Measurements from ENCODE around the gene PDE6B. TPM values are rescaled to one million over a fixed set of nuclear protein-coding genes. Genes with fewer than 3 reads are reported as not detected.
A peak's percentile ranks its signal among the peaks of the same experiment; 100 is the strongest.

Gene PDE6B
- total RNA-seq, 4 donors from 2014 or later, result 2.2 to 5.8 (median 4.4) TPM

DNA sequence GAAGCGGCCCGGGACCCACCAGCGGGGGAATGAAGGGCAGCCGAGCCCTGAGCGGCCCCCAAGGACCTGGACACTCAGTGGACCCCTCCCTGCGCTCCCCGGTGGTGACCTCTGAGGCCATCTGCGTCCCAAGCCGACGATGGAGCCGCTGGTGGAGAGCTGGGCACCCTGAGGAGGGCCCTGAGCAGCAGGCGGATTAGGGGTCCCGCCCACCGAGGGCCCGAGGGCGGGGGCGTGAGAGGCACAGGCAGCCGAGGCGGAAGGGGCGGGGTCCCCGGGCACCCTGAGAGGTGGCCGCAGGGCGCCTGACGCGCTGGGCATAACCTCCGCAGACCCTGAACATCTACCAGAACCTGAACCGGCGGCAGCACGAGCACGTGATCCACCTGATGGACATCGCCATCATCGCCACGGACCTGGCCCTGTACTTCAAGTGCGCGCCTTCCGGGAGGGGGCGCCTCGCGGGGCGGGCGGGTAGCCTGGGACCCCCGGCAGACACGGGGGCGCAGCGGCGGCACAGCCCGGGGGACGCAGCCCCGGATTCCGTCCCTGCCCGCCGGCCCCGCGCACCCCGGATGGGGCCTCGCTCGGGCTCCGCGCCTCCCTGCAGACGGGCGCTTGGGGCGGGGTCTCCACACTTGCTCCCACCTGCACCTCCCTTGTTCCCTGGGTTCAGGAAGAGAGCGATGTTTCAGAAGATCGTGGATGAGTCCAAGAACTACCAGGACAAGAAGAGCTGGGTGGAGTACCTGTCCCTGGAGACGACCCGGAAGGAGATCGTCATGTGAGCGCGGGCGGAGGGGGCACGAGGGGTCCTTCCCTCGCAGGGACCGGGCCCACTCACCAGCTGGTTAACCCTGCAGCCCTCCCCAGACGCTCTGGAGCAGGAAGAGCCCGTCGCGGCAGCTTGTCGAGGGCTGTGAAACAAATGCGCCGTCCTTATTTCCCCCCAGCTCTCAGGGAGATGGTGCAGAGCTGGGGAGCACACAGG lies 38.4 kb downstream of the PDE6B start:
- Histone ChIP-seq H3K4me3 (peak overlapping the region; percentile 57 to 80 (median 68)), H3K27ac (replicated peaks in 1 of 4) (peak overlapping the region in 2 of 4 donors; percentile 40 to 43), H3K36me3 (no peaks in the 10 kb centered on the region), H3K9me3 (no peaks in the 10 kb centered on the region), H3K4me1 (peaks cover 5 to 20% (median 18%) of the 10 kb centered on the region in 4 donors), H3K27me3 (peaks cover 0 to 33% (median 0%) of the 10 kb centered on the region in 4 donors)
- intact Hi-C loops (cut with DNase I), result no loop called here
- 4% methylated on average over 29 of the region's 80 CpGs for WGBS
- TF ChIP-seq POLR2AphosphoS5 (IDR thresholded peaks at IDR 0.05), result peak in 1 of 2 donors; percentile 19
- no peak for TF ChIP-seq CTCF (IDR thresholded peaks at IDR 0.05)
- no peak for DNase-seq (ENCODE audit: extremely low spot score)

DNA sequence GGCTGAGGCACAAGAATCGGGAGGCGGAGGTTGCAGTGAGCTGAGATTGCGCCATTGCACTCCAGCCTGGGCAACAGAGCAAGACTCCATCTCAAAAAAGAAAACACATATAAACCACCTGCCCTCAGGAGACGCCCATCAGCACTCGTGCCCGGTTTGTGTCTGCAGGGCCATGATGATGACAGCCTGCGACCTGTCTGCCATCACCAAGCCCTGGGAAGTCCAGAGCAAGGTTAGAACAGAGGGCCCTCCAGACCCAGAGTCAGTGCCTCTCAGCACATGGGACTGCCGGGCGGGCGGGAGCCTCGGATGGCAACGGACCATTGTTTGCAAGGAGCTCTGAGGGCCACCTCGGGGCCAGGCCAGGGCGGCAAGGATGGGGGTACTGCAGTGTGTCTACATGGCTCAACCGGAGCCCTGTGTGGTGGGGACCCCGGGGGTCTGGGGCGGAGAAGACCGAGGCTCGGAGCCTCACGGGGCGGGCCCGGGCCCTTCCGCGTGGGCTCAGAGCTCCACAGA lies 39.4 kb downstream of the PDE6B start:
- Histone ChIP-seq H3K4me1 (peaks cover 5 to 20% (median 18%) of the 10 kb centered on the region in 4 donors), H3K36me3 (no peaks in the 10 kb centered on the region), H3K27me3 (peaks cover 0 to 33% (median 0%) of the 10 kb centered on the region in 4 donors), H3K27ac (replicated peaks in 1 of 4) (no peak overlapping the region), H3K9me3 (no peaks in the 10 kb centered on the region), H3K4me3 (peak overlapping the region in 1 of 4 donors; percentile 57)
- WGBS, result 96% methylated on average over 22 of the region's 24 CpGs
- TF ChIP-seq EP300 (IDR thresholded peaks at IDR 0.05) (no peak), CTCF (IDR thresholded peaks at IDR 0.05) (no peak), POLR2AphosphoS5 (IDR thresholded peaks at IDR 0.05) (no peak), POLR2A (IDR thresholded peaks at IDR 0.05; ENCODE audit: low read depth) (no peak)
- intact Hi-C loops (cut with DNase I), result no loop called here
- no peak for DNase-seq (ENCODE audit: extremely low spot score)

- intact Hi-C loops (cut with DNase I), result no loop called here
- Histone ChIP-seq H3K36me3 (peaks cover 0 to 6% (median under 1%) of the 10 kb centered on the region in 4 donors), H3K4me3 (no peak overlapping the region), H3K9me3 (no peaks in the 10 kb centered on the region), H3K27me3 (peaks cover 0 to 33% (median 0%) of the 10 kb centered on the region in 4 donors), H3K4me1 (peaks cover 5 to 20% (median 18%) of the 10 kb centered on the region in 4 donors), H3K27ac (replicated peaks in 1 of 4) (no peak overlapping the region)
- TF ChIP-seq CTCF (IDR thresholded peaks at IDR 0.05) (no peak), POLR2AphosphoS5 (IDR thresholded peaks at IDR 0.05) (no peak), EP300 (IDR thresholded peaks at IDR 0.05) (no peak), POLR2A (IDR thresholded peaks at IDR 0.05; ENCODE audit: low read depth) (no peak)
- 93% methylated on average over 12 of the region's 12 CpGs for WGBS
- DNase-seq (ENCODE audit: extremely low spot score), result no peak
Measured at GRCh38 chr4:665381-665750, 40.0 kb downstream of the PDE6B start.

GRCh38 chr4:665751-666435 lies 40.5 kb downstream of the PDE6B start:
- WGBS, result 76% methylated on average over 11 of the region's 22 CpGs
- Histone ChIP-seq H3K9me3 (no peaks in the 10 kb centered on the region), H3K4me3 (no peak overlapping the region), H3K4me1 (peaks cover 5 to 20% (median 18%) of the 10 kb centered on the region in 4 donors), H3K27me3 (peaks cover 0 to 33% (median 0%) of the 10 kb centered on the region in 4 donors), H3K36me3 (peaks cover under 1 to 11% (median 5%) of the 10 kb centered on the region in 4 donors), H3K27ac (replicated peaks in 1 of 4) (no peak overlapping the region)
- TF ChIP-seq POLR2AphosphoS5 (IDR thresholded peaks at IDR 0.05), result no peak
- no peak for TF ChIP-seq EP300 (IDR thresholded peaks at IDR 0.05)
- no peak for TF ChIP-seq CTCF (IDR thresholded peaks at IDR 0.05)
- no peak for TF ChIP-seq POLR2A (IDR thresholded peaks at IDR 0.05; ENCODE audit: low read depth)
- intact Hi-C loops (cut with DNase I), result no loop called here
- DNase-seq (ENCODE audit: extremely low spot score), result no peak

All from esophagus muscularis mucosa (tissue), 4 donors.